Measurements from ENCODE around the gene PTPRQ.
"Not testable (repeated sequence)": the region's sequence is repeated elsewhere in the genome, so short reads cannot be mapped to it uniquely, and the experiment has no call there.

Gene PTPRQ, protein sequence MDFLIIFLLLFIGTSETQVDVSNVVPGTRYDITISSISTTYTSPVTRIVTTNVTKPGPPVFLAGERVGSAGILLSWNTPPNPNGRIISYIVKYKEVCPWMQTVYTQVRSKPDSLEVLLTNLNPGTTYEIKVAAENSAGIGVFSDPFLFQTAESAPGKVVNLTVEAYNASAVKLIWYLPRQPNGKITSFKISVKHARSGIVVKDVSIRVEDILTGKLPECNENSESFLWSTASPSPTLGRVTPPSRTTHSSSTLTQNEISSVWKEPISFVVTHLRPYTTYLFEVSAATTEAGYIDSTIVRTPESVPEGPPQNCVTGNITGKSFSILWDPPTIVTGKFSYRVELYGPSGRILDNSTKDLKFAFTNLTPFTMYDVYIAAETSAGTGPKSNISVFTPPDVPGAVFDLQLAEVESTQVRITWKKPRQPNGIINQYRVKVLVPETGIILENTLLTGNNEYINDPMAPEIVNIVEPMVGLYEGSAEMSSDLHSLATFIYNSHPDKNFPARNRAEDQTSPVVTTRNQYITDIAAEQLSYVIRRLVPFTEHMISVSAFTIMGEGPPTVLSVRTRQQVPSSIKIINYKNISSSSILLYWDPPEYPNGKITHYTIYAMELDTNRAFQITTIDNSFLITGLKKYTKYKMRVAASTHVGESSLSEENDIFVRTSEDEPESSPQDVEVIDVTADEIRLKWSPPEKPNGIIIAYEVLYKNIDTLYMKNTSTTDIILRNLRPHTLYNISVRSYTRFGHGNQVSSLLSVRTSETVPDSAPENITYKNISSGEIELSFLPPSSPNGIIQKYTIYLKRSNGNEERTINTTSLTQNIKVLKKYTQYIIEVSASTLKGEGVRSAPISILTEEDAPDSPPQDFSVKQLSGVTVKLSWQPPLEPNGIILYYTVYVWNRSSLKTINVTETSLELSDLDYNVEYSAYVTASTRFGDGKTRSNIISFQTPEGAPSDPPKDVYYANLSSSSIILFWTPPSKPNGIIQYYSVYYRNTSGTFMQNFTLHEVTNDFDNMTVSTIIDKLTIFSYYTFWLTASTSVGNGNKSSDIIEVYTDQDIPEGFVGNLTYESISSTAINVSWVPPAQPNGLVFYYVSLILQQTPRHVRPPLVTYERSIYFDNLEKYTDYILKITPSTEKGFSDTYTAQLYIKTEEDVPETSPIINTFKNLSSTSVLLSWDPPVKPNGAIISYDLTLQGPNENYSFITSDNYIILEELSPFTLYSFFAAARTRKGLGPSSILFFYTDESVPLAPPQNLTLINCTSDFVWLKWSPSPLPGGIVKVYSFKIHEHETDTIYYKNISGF (N-terminal part only)

DNA sequence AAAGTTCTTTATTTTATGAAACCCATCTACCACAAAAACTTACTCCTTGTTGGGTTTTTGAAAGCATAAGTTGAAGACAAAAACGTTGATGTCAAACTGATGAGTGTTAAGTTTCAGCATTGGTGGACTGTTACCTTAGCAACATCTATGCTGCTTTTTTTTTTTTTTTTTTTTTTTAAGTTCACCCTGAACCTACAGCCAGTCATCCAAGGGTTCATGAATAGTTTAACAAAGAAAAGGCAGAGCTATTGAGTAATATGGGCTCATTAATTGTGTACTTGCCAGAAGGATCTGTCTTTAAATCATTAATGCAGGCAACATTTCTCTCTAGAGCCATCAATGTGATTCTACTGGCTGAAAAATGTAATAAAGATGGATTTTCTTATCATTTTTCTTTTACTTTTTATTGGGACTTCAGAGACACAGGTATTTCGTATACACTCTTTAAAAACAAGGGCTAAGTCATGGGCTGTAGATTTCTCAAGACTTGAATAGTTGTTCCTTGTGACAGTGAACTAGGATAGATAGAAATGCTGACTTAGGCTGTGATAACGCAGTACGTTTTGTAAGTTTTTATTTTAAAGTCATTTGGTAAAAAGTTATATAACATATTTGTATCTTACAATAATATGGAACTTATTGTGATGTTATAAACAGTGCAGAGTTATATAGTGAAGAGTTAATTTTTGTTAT lies at the start of gene PTPRQ:
PTPRQ (plus strand) TSS at position 262 of the 693 bp plus-strand sequence; CDS start at position 373, 111 bp downstream.
- no peak for DNase-seq

DNA sequence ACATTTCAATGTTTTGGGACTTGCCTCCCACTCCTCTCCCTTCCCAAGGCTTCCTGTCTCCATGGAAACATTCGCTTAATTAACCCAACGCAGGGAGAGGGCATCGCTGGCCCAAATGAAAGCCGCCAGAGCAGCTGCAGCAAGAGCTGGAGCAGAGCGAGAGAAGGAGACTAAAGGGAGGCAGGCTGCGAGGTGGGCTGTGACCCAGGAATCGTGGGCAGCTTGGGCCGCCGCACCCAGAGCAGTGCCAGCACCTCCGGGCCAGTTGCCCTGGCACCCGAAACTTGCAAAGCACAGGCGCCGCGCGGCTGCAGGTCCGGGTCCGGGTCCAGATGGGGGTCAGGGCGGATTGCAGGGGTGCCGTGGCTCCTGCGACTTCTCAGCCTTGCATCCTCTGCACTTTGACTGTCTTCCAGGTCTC lies 43.5 kb upstream of the PTPRQ start:
- no peak for DNase-seq

DNA sequence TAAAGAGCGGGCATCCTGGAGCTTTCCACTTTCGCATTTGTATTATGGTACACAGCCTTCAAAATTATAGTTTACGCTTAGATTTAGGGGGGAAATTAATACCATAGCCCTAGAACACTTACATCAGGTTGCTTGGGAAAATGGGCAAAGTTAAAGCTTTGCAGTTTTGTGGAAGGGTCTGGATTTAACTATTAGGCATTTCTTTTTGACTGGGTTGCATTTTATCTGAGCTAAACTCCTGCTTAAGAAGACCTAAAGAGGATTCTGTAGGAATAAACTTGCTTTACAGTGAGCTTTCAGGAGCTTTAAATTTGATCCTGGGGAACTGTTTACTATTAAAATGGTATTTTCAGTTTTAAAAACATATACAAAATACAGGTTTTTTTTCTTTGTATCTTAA lies 42.8 kb upstream of the PTPRQ start:
- DNase-seq = no peak

DNA sequence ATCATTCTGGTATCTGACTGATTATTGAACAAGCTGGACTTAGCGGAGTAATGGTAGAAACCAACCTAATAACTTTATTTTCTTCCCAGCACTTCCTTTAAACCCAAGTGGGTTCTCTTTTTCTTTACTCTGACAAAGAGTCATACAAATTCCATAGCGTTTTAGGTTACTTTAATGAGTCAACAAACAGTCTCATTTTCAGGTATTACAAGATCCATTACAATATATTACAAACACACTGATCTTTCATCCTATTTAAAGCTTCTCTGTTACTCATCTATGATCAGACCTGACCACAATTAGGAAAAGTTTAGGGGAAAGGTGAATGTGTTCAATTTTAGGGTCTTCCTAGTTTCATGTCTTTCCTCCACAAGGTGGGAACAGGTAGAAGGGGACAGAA lies 39.4 kb upstream of the PTPRQ start:
- DNase-seq = no peak

DNA sequence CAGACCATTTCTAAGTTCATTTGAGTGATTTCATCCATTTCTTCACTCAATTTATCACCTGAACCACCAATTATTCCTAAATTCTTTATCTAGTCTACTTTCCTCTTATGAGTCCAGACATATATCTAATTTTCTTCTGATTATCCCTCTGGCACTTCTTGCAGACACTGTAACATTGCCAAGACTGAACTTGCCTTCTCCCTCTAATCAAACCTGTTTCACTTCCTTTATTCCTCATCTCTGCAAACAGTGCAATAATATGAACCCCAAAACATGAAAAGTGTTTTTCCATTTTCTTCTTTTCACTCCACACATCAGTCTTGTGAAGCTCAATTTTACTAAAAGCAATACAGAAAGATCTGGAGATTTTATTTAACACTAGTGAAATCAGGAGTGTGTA lies 37.8 kb upstream of the PTPRQ start:
- DNase-seq = no peak

DNA sequence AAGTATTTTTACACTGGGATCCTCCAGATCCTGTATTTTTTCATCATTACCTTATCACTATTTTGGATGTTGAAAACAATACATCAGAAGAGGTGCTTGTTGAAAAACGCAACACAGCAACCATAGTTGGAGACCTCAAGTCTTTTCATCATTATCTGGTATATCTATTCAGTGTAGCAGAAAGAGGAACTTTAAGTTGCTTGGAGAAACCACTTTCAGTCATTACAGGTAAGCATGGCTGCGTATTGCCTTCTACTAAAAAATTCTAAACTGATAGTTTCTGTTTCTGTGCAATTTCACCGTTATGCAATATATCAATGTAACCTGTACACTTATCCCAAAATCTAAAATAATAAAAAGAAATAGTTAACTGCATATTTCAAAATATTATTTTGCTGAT lies 32.2 kb upstream of the PTPRQ start:
- no peak for DNase-seq

DNA sequence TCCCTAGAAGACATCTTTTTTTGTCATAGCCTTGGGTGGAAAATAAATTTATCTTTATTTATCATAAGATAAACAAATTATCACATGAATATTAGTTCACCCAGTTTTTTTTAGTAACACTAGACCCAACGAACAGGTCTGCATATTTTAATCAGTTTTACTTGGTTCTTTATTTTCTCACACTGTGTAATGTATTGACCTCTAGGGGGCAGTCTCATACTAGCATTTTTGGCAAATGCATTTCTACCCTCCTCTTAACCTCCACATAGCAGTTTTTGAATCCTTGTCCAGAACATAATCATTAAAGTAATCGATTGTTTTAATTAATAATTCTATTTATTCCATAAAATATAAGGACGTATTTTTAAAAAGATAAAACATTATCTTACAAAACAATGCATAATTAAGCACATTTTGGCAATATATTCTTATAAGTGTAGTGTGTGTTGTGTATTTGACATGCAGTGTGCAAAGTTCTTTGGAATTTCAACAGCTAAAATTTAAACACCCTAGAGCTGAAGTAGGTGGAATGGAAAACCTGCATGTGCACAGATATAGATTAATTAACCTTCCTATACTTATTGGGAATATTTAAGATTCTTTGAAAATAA lies 31.6 kb upstream of the PTPRQ start:
- DNase-seq = no peak

DNA sequence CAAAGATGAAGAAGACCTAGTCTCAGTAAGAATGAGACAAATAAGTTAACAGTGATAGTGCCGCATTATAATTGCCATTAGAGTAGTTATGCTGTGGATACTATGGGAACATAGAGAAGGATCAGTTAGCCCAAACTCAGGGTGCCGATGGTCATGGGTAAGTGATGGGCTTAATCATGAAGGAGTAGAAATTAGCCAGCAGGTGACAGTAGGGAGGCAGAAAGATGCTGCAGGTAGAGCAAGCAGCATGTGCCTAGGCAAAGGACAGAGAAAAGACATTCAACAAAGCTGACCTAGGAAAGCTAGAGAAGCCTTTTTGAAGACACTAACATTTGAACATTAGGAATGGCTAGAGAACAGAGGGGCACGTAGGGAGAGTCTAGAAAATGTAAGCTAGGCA lies 30.6 kb upstream of the PTPRQ start:
- no peak for DNase-seq

DNA sequence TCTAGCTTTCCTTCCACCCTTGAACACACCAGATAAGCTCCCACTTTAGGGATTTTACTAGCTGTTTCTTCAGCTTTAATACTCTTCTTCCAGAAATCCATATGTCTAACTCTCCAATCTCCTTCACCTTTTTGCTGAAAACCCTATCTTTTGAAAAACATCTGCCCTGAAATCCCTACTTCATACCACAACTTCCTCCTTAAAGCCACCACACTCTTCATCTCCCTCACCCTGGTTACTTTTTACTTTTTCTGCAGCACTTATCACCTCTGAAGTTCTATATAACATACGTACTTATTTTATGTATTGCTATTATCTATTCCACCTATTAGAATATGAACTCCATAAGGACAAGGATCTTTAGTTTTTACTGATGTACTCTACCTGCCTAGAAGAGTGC lies 28.6 kb upstream of the PTPRQ start:
- no peak for DNase-seq

DNA sequence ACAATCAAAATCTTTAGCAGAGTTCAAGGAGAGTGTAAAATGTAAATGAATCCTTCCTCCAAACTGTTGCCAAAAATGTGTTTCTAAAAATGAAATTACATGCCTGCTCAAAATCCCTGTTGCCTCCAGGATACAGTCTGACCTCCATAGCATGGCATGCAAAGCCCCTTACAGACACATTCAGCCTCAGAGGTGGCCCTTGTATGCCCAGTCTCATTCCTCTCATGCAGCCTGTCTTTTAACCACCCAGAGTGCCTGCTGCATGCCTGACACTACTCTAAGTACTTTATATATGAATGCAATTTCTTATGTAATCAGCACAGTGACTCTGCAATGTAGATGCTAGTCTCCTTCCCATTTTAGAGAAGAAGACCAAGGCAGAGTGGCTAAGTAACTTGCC lies 24.4 kb upstream of the PTPRQ start:
- no peak for DNase-seq

DNA sequence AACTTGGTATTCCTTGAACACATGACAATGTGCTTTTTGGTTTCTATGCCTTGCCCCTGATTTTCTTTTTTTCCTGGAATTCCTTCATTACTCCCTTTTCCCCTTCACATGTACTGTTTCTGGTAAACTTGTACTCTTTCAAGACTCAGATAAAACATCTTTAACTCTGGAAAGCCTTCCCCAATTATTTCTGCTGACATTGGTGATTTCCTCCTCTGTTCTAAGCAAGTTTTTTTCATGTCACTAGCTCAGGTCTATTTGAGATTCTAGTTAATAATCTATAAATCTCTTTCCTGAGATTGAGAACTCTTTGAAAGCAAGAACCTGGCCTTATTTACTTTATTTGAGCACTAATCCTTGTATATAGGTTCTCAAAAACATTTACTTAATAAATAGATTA lies 24.0 kb upstream of the PTPRQ start:
- no peak for DNase-seq

DNA sequence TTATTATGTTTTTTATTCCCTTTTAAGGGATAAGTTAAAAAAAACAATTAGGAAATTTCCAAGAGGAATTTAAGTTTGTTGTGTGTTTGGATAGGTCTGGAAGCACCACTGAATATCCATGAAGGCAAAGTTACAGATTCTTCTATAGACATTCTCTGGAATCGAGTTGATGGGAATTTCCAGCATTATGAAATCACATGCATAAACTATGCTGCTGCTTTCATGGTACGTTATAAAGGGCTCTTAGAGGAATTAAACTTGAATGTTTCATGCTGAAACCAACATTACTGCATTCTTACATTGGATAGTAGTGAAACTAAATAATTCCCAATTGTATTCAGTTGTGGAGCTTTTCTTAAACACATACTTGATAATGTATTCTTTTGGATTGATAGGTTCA lies 21.5 kb upstream of the PTPRQ start:
- DNase-seq = no peak

DNA sequence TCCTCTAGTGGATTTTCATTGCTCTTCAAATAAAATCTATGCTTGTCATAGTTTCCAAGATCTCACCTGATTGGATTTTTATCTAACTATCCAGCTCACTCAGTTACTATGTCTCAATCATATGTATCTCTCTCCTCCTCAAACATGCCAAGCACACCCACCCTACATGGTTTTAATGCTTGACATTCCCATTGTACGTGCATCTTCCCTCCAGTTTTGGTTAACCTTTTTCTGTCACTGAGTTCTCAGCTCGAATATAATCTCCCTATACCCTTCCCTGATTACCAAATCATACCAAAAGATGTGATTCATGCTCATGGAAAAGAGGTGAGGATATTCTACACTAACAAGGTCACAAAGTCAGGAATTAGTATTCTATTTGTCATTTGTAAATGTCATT lies 12.0 kb upstream of the PTPRQ start:
- DNase-seq = no peak

DNA sequence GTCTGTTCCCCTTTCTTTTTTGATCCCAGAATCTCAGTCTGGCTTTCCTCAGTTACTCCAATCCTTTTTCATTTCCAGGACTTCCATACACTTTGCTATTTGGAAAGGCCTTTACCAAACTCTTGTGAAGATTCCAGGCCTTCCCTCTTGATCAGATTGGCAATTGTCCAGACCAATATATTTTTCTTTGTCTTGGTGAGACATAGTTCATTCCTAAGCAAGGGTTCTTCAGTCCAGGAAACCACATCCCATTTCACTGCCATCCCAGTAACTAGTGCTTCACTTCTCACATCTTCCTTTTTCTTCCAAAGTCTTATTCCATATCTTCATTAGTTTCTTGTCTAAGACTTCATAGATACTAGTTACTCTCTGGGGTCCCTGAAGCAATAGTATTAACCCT lies 2.1 kb upstream of the PTPRQ start:
- no peak for DNase-seq

DNA sequence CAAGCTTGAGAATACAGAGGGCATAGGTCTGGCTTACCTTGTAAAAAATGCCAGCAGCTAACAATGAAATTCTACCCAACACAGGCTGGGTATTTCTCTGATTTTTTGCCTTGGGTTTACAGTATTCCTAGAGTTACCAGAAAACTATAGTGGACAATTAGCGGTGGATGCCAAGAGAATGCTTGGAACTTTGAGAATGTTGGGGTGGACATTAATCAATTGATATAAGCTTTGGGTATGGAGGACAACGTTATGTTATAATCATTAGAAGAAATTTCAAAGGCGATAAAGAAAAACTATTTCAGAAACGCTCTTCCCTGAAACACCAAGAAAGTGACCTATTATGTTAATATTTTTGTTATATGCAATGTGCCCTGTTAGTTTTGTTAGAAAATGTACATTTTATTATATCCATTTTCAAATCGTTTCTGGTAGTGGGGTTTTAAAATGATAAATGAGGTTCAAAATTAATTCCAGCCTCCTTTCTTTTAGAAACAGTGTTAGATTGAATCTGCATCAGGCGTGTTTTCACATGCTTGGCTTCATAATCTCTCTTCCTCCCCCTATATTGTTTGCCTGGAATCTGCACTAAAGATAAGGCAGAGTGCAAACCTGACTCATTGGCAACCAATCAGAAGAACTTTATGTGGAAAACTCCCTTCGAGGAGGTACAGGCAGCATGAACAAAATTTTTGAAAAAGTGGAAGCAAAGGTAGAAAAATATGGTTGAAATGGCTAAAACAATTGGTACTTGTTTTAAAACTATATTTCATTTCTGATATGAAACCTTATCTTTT lies 1.4 kb upstream of the PTPRQ start:
- DNase-seq = no peak

DNA sequence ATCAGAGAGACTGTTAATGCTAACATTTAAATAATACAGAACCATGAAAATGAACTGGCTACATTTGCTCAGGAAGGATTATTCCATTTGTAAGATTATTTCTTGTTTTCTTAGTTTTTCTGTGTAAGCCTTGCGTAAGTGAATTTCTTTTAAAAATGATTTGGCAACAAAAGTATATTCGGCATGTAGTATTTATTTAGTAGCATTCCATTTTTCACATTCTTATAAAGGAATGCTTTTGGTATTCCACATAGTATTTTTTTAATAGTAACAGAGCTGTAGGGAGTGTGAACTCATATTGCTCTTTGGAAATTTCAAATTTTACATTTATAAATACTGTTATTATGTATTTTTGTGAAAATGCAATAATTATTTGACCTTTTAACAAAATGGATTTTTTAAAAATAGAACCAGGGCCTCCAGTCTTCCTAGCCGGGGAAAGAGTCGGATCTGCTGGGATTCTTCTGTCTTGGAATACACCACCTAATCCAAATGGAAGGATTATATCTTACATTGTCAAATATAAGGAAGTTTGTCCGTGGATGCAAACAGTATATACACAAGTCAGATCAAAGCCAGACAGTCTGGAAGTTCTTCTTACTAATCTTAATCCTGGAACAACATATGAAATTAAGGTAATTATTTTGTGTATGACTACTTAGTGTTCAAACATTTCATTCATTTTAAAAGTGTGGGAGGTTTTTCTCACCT lies 1.2 kb downstream of the PTPRQ start:
- no peak for DNase-seq

DNA sequence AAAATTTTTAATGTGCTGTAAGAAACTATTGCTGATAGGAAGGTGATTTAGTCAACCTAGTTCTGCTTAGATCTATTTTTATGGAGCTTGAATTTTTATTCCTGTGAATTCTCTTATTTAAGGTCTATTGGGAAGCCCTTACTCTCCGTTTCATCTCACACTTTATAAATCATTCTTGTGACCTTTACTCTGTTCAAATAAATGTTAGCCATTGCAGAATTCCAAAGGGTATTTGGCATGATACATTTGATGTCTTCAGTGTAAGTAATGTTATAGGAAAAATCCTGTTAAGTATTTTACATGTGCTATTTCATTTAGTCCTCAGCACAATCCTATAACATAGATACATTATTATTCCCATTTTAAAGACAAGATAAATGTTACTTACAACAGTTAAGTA lies 12.5 kb downstream of the PTPRQ start:
- no peak for DNase-seq

DNA sequence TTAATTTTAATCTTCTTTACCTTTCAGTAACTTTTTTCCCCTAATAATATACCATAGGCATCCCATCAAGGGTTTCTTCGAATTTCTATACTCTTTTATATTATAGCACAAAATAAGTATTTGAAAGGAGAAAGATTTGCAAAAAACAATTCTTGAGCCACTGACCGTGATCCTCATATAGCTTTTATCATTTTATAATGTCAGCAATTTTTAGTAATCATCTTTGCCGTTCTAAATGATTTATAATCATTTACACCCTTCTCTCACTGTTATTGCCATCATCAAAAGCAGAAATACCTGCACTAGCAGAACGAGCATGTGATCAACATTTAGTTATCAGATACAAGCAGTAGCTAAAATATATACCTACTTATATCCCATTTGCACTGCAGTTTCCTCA lies 16.9 kb downstream of the PTPRQ start:
- no peak for DNase-seq

DNA sequence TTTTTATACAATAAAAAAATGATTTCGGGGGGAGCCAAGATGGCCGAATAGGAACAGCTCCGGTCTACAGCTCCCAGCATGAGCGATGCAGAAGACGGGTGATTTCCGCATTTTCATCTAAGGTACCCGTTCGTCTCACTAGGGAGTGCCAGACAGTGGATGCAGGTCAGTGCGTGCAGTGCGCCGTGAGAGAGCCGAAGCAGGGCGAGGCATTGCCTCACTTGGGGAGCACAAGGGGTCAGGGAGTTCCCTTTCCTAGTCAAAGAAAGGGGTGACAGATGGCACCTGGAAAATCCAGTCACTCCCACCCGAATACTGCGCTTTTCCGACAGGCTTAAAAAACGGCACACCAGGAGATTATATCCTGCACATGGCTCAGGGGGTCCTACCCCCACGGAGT lies 17.8 kb downstream of the PTPRQ start:
- not testable (repeated sequence) for DNase-seq

DNA sequence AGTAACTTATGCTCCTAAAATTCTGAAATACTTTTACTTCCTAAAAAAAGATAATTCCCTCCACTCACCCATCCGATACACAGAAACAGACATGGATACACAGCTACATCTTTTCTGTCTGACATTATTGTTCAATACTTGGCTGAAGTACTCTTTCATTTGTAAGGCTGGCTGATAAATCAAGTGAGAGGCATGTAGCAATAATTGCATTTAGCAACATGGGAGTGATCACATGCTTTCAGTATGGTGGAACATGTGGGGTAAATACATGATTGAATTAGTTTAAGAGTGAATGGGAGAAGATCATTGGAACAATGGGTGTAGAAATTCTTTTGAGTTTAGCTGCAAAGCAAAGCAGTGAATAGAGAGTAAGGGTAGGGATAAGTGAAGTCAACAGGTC lies 25.6 kb downstream of the PTPRQ start:
- no peak for DNase-seq

DNA sequence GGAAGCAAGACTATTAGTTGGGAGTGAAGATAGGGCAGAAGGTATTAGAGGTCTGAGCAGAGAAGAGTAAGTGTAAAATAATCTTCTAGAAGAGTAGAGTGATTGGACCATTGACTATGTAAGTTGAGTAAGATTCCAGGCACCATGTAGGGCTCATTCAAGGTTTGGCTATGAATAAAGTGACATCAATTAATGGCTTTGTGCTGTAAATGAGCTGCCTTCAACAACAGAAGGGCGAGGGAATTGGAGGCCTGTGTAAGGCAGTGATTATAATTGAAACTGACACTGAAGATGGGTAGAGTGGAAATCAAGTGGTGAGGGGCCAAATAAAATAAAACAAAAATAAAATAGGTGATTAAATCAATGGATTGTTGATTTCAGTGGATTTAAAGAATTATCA lies 26.4 kb downstream of the PTPRQ start:
- no peak for DNase-seq

Data from activated T-cell treated with anti-CD3 and anti-CD28 coated beads for 4 hours (primary cell).